Measurements from ENCODE around the gene LRRC36. TPM values are rescaled to one million over a fixed set of nuclear protein-coding genes. Genes with fewer than 3 reads are reported as not detected.
A peak's percentile ranks its signal among the peaks of the same experiment; 100 is the strongest.
"Not testable (repeated sequence)": the region's sequence is repeated elsewhere in the genome, so short reads cannot be mapped to it uniquely, and the experiment has no call there.

The LRRC36 gene
- total RNA-seq, 1 donor from 2014 or later, result 0.41 TPM

GRCh38 chr16:67345401-67345800 is 18.8 kb downstream of the LRRC36 start:
- no peak for DNase-seq

GRCh38 chr16:67346341-67346740 is 19.7 kb downstream of the LRRC36 start:
- DNase-seq, result no peak

- DNase-seq, result peak; percentile 27
These were observed 22.6 kb downstream of the LRRC36 start for GRCh38 chr16:67349172-67349571.

GRCh38 chr16:67350324-67350723 is 23.7 kb downstream of the LRRC36 start:
- no peak for DNase-seq

GRCh38 chr16:67352463-67352862 is 25.8 kb downstream of the LRRC36 start:
- DNase-seq, result not testable (repeated sequence)

GRCh38 chr16:67356396-67356795 is 29.8 kb downstream of the LRRC36 start:
- no peak for DNase-seq

- no peak for DNase-seq
These were observed 30.9 kb downstream of the LRRC36 start for GRCh38 chr16:67357561-67357960.

- DNase-seq, result not testable (repeated sequence)
These were observed 33.1 kb downstream of the LRRC36 start for GRCh38 chr16:67359540-67360269.

GRCh38 chr16:67361038-67361437 is 34.4 kb downstream of the LRRC36 start:
- DNase-seq, result no peak

- DNase-seq, result no peak
These were observed 38.1 kb downstream of the LRRC36 start for GRCh38 chr16:67364600-67365235.

GRCh38 chr16:67370661-67371060 is 44.0 kb downstream of the LRRC36 start:
- DNase-seq, result no peak

- DNase-seq, result peak; percentile 77
These were observed 46.0 kb downstream of the LRRC36 start for GRCh38 chr16:67372664-67373063.

- not testable (repeated sequence) for DNase-seq
These were observed 49.4 kb downstream of the LRRC36 start for GRCh38 chr16:67376012-67376411.

- no peak for DNase-seq
These were observed 52.0 kb downstream of the LRRC36 start for GRCh38 chr16:67378642-67379041.

- no peak for DNase-seq
These were observed 56.7 kb downstream of the LRRC36 start for GRCh38 chr16:67383284-67383683.

- no peak for DNase-seq
These were observed 58.3 kb downstream of the LRRC36 start for GRCh38 chr16:67384778-67385510.

GRCh38 chr16:67386861-67387455 is 60.3 kb downstream of the LRRC36 start:
- DNase-seq, result no peak

- no peak for DNase-seq
These were observed 61.0 kb downstream of the LRRC36 start for GRCh38 chr16:67387479-67388079.

GRCh38 chr16:67388191-67388590 is 61.6 kb downstream of the LRRC36 start:
- DNase-seq, result no peak

GRCh38 chr16:67388591-67388990 is 62.0 kb downstream of the LRRC36 start:
- DNase-seq, result no peak

GRCh38 chr16:67389911-67390815 is 63.5 kb downstream of the LRRC36 start:
- peak; percentile 68 for DNase-seq

Measured in tongue (tissue), 2 donors.